ENCODE data around the gene SLC35B2. TPM values are rescaled to one million over a fixed set of nuclear protein-coding genes. Genes with fewer than 3 reads are reported as not detected.

Gene SLC35B2, protein sequence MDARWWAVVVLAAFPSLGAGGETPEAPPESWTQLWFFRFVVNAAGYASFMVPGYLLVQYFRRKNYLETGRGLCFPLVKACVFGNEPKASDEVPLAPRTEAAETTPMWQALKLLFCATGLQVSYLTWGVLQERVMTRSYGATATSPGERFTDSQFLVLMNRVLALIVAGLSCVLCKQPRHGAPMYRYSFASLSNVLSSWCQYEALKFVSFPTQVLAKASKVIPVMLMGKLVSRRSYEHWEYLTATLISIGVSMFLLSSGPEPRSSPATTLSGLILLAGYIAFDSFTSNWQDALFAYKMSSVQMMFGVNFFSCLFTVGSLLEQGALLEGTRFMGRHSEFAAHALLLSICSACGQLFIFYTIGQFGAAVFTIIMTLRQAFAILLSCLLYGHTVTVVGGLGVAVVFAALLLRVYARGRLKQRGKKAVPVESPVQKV
- total RNA-seq: 73.0 and 74.1 TPM in 2 replicates
- 92.9 and 104 TPM in 2 replicates for polyA plus RNA-seq

DNA sequence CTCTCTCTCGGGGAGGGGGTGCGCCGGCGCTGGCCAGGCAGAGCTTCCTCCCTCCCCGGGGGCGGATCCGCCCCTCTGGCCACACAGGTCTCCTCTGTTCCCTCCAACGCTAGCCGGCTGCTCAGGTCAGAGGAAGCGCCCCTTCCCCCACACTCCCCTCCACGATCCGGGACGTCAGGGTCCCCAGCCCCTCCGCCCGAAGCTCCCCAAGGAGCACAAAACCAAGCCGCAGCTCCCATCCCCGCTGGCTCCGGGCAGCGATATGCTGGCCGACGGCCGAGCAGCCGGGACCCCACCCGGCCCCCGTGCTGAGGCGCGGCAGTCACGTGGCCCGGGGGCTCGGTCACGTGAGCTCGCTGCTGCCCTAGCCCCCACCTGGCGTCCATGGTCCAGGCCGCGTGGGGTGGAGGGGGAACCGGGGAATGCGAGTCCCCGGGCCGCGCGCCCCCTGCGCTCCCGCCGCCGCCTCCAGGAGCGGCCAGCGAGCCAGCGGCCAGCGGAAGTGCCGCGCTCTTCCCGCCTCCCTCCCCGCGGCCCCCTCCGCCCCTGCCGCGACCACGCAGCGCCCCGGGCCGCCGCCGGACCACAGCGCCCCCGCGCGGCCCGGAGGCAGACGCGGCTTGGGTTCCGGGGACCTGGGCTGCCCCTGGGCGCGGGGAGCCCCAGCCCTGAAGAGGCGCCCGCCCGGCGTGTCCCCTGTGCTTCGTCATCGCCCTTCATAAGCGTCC is at the start of gene SLC35B2:
Gene SLC35B2 (minus strand): TSS at position 504 of the 728 bp plus-strand sequence. CDS start 118 bp downstream, at position 386.
- H3K4me3 ChIP-seq: peak within 1 kb of the TSS; percentile 100
- peak within 1 kb of the TSS; percentile 96 for H3K27ac ChIP-seq
- 1% methylated on average over 29 of the region's 80 CpGs for WGBS (ENCODE audit: low lambda C conversion rate, missing lambda C conversion rate)
- H3K4me2 ChIP-seq: peak within 1 kb of the TSS; percentile 98
- no peaks in the 10 kb centered on the region for H3K9me3 ChIP-seq (ENCODE audit: low read depth)
- H3K27me3 ChIP-seq: no peaks in the 10 kb centered on the region
- H3K4me1 ChIP-seq (ENCODE audit: insufficient read depth): peaks cover 5% of the 10 kb centered on the region
- TF ChIP-seq EZH2 (IDR thresholded peaks at IDR 0.05; ENCODE audit: borderline replicate concordance) (no peak), CTCF (IDR thresholded peaks at IDR 0.05; ENCODE audit: poor library complexity) (peak; percentile 70)
- H2AFZ ChIP-seq: peak within 1 kb of the TSS; percentile 95
- H4K20me1 ChIP-seq (ENCODE audit: insufficient read depth, poor library complexity, severe bottlenecking): peaks cover 28% of the 10 kb centered on the region
- DNase-seq (ENCODE audit: low spot score): peak; percentile 89
- no peaks in the 10 kb centered on the region for H3K36me3 ChIP-seq (replicated peaks; ENCODE audit: insufficient read depth, low read depth)
- peaks cover 34% of the 10 kb centered on the region for H3K79me2 ChIP-seq
- H3K9me2 ChIP-seq (replicated peaks; ENCODE audit: insufficient read depth): no peaks in the 10 kb centered on the region

GRCh38 chr6:44306710-44307109 is 49.4 kb upstream of the SLC35B2 start:
- Histone ChIP-seq H4K20me1 (ENCODE audit: insufficient read depth, poor library complexity, severe bottlenecking) (no peaks in the 10 kb centered on the region), H3K4me1 (ENCODE audit: insufficient read depth) (no peaks in the 10 kb centered on the region), H3K27me3 (no peaks in the 10 kb centered on the region), H3K9me3 (ENCODE audit: low read depth) (no peaks in the 10 kb centered on the region), H3K27ac (no peak overlapping the region), H2AFZ (no peak overlapping the region), H3K4me3 (no peak overlapping the region), H3K4me2 (no peak overlapping the region), H3K36me3 (replicated peaks; ENCODE audit: insufficient read depth, low read depth) (no peaks in the 10 kb centered on the region), H3K79me2 (no peaks in the 10 kb centered on the region), H3K9me2 (replicated peaks; ENCODE audit: insufficient read depth) (no peaks in the 10 kb centered on the region)
- DNase-seq (ENCODE audit: low spot score): no peak
- WGBS (ENCODE audit: low lambda C conversion rate, missing lambda C conversion rate): 92% methylated on average over 8 of the region's 8 CpGs
- TF ChIP-seq CTCF (IDR thresholded peaks at IDR 0.05; ENCODE audit: poor library complexity) (no peak), EZH2 (IDR thresholded peaks at IDR 0.05; ENCODE audit: borderline replicate concordance) (no peak), EZH2phosphoT487 (IDR thresholded peaks at IDR 0.05; ENCODE audit: low read depth, severe bottlenecking, unreplicated experiment) (no peak)

GRCh38 chr6:44305200-44305725 is 47.9 kb upstream of the SLC35B2 start:
- no peak overlapping the region for H2AFZ ChIP-seq
- H4K20me1 ChIP-seq (ENCODE audit: insufficient read depth, poor library complexity, severe bottlenecking): no peaks in the 10 kb centered on the region
- no peaks in the 10 kb centered on the region for H3K9me2 ChIP-seq (replicated peaks; ENCODE audit: insufficient read depth)
- no peaks in the 10 kb centered on the region for H3K27me3 ChIP-seq
- WGBS (ENCODE audit: low lambda C conversion rate, missing lambda C conversion rate): 93% methylated on average over 5 of the region's 5 CpGs
- no peak for DNase-seq (ENCODE audit: low spot score)
- no peak for TF ChIP-seq EZH2 (IDR thresholded peaks at IDR 0.05; ENCODE audit: borderline replicate concordance)
- TF ChIP-seq EZH2phosphoT487 (IDR thresholded peaks at IDR 0.05; ENCODE audit: low read depth, severe bottlenecking, unreplicated experiment): no peak
- no peak for TF ChIP-seq CTCF (IDR thresholded peaks at IDR 0.05; ENCODE audit: poor library complexity)
- no peak overlapping the region for H3K4me3 ChIP-seq
- H3K4me1 ChIP-seq (ENCODE audit: insufficient read depth): no peaks in the 10 kb centered on the region
- H3K9me3 ChIP-seq (ENCODE audit: low read depth): no peaks in the 10 kb centered on the region
- no peak overlapping the region for H3K27ac ChIP-seq
- H3K4me2 ChIP-seq: no peak overlapping the region
- H3K36me3 ChIP-seq (replicated peaks; ENCODE audit: insufficient read depth, low read depth): no peaks in the 10 kb centered on the region
- H3K79me2 ChIP-seq: no peaks in the 10 kb centered on the region
